ENCODE data around the gene TTI1. TPM values are rescaled to one million over a fixed set of nuclear protein-coding genes. Genes with fewer than 3 reads are reported as not detected.

Gene TTI1
- total and polyA plus RNA-seq, 12 donors: 8.3 to 14.8 (median 11.2) TPM

- ATAC-seq (no peak), DNase-seq (no peak)
- H3K27ac ChIP-seq: no peak overlapping the region
- H3K36me3 ChIP-seq: peaks cover 0 to 8% (median 0%) of the 10 kb centered on the region in 9 donors
- no peaks in the 10 kb centered on the region for H3K27me3 ChIP-seq
- no peak overlapping the region for H3K4me3 ChIP-seq
- H3K9me3 ChIP-seq: peaks cover 0 to 7% (median 0%) of the 10 kb centered on the region in 11 donors
- peaks cover 0 to 28% (median 22%) of the 10 kb centered on the region in 9 donors for H3K4me1 ChIP-seq
- TF ChIP-seq CTCF (IDR thresholded peaks at IDR 0.05): no peak
- intact Hi-C loops (cut with DNase I): no loop called here
- WGBS, 2 donors: 94 to 96% methylated on average over 3 of the region's 3 CpGs
Measured at GRCh38 chr20:38029453-38029852, 3.8 kb downstream of the TTI1 start.

- ATAC-seq: no peak
- no peak for DNase-seq
Measured at GRCh38 chr20:38024496-38024895, 8.8 kb downstream of the TTI1 start.

GRCh38 chr20:38023181-38024001 lies 9.9 kb downstream of the TTI1 start:
- intact Hi-C loops (cut with DNase I): no loop called here
- Histone ChIP-seq H3K36me3 (peaks cover 0 to 16% (median 4%) of the 10 kb centered on the region in 9 donors), H3K9me3 (peaks cover 0 to 9% (median 4%) of the 10 kb centered on the region in 11 donors), H3K27me3 (no peaks in the 10 kb centered on the region), H3K4me3 (no peak overlapping the region), H3K27ac (peak overlapping the region in 2 of 10 donors; percentile 9 to 28), H3K4me1 (peaks cover 0 to 19% (median 8%) of the 10 kb centered on the region in 9 donors)
- TF ChIP-seq CTCF (IDR thresholded peaks at IDR 0.05): no peak
- ATAC-seq (peak in 4 of 8 donors; percentile 29 to 67 (median 52)), DNase-seq (no peak)
- WGBS, 2 donors: 69 to 75% methylated on average over 5 of the region's 5 CpGs

More at GRCh38 chr20:38024496-38024895, 8.8 kb downstream of the TTI1 start:
- no peak overlapping the region for H3K4me3 ChIP-seq
- intact Hi-C loops (cut with DNase I): no loop called here
- no peaks in the 10 kb centered on the region for H3K27me3 ChIP-seq
- H3K36me3 ChIP-seq: peaks cover 0 to 8% (median 0%) of the 10 kb centered on the region in 9 donors
- H3K27ac ChIP-seq: peak overlapping the region in 1 of 10 donors; percentile 28
- H3K4me1 ChIP-seq: peaks cover 0 to 27% (median 11%) of the 10 kb centered on the region in 9 donors
- peaks cover 0 to 4% (median 0%) of the 10 kb centered on the region in 11 donors for H3K9me3 ChIP-seq
- TF ChIP-seq CTCF (IDR thresholded peaks at IDR 0.05): no peak
- WGBS, 2 donors: 75 to 82% methylated on average over 5 of the region's 5 CpGs

GRCh38 chr20:38021087-38021772 lies 12.0 kb downstream of the TTI1 start:
- Histone ChIP-seq H3K36me3 (peaks cover 0 to 34% (median 18%) of the 10 kb centered on the region in 9 donors), H3K27ac (no peak overlapping the region), H3K27me3 (no peaks in the 10 kb centered on the region), H3K9me3 (peaks cover 0 to 24% (median 13%) of the 10 kb centered on the region in 11 donors), H3K4me3 (no peak overlapping the region), H3K4me1 (peaks cover 0 to 19% (median 8%) of the 10 kb centered on the region in 9 donors)
- 81 to 86% methylated on average over 2 of the region's 2 CpGs for WGBS, 2 donors
- ATAC-seq (no peak), DNase-seq (no peak)
- no peak for TF ChIP-seq CTCF (IDR thresholded peaks at IDR 0.05)
- intact Hi-C loops (cut with DNase I): no loop called here
